DOHH2 (cell line): ENCODE data around the gene SRXN1.

Experiments
- H3F3A ChIP-seq: fragments of 200-600 bp; sonication (generic), shearing (Covaris generic); 2 replicates; pipeline ENCODE4 v1.6.0; 2016; ENCODE audit warnings: antibody characterized with exemption, mild to moderate bottlenecking; ENCODE audit not compliant: control insufficient read depth, insufficient read depth
- H3K27ac ChIP-seq: fragments of 200-600 bp; sonication (generic); 2 replicates; pipeline ENCODE4 v1.5.1; 2014; ENCODE audit warnings: low read depth, mild to moderate bottlenecking, low read length, moderate library complexity
- H3K27me3 ChIP-seq: fragments of 200-600 bp; sonication (generic); 2 replicates; pipeline ENCODE4 v1.6.1; 2014; ENCODE audit warnings: mild to moderate bottlenecking, low read length, mixed read lengths; ENCODE audit not compliant: control insufficient read depth
- H3K36me3 ChIP-seq: fragments of 200-600 bp; sonication (generic); 2 replicates; pipeline ENCODE4 v1.6.1; 2014; ENCODE audit warnings: mild to moderate bottlenecking, low read length, moderate library complexity, mixed read lengths; ENCODE audit not compliant: control insufficient read depth
- H3K4me1 ChIP-seq: fragments of 200-600 bp; sonication (generic); 2 replicates; pipeline ENCODE4 v1.6.1; 2014; ENCODE audit warnings: mild to moderate bottlenecking, low read length, mixed read lengths; ENCODE audit not compliant: control insufficient read depth
- H3K4me2 ChIP-seq: fragments of 200-600 bp; sonication (generic); 2 replicates; pipeline ENCODE4 v1.6.0; 2014; ENCODE audit warnings: mild to moderate bottlenecking, low read length, moderate library complexity
- H3K4me3 ChIP-seq: fragments of 200-600 bp; sonication (generic); 2 replicates; pipeline ENCODE4 v1.5.1; 2014; ENCODE audit warnings: mild to moderate bottlenecking, low read length, mixed read lengths
- H3K79me2 ChIP-seq: fragments of 200-600 bp; sonication (generic); 2 replicates; pipeline ENCODE4 v1.6.1; 2014; ENCODE audit warnings: mild to moderate bottlenecking, low read length, mixed read lengths; ENCODE audit not compliant: control insufficient read depth
- H3K9me2 ChIP-seq: fragments of 200-600 bp; sonication (generic); replicated peaks from 2 replicates; pipeline ENCODE4 v1.6.1; 2014; ENCODE audit warnings: mild to moderate bottlenecking, low read length, mixed read lengths; ENCODE audit not compliant: control insufficient read depth
- H3K9me3 ChIP-seq: fragments of 200-600 bp; sonication (generic); 2 replicates; pipeline ENCODE4 v1.6.1; 2014; ENCODE audit warnings: antibody characterized with exemption, low read length, mixed read lengths; ENCODE audit not compliant: control insufficient read depth, insufficient read depth
- H4K20me1 ChIP-seq: fragments of 200-600 bp; sonication (generic); 2 replicates; pipeline ENCODE4 v1.6.0; 2014; ENCODE audit warnings: low read depth, mild to moderate bottlenecking, antibody characterized with exemption, low read length, moderate library complexity; ENCODE audit not compliant: control insufficient read depth, insufficient read depth
- CTCF ChIP-seq: fragments of 200-600 bp; sonication (generic); IDR thresholded peaks from one replicate; pipeline ENCODE4 v1.5.1; 2014; ENCODE audit warnings: antibody characterized with exemption, mild to moderate bottlenecking, low read depth, low read length; ENCODE audit not compliant: poor library complexity, severe bottlenecking
- EZH2phosphoT487 ChIP-seq: fragments of 200-600 bp; sonication (generic); IDR thresholded peaks from 2 replicates; pipeline ENCODE4 v1.6.1; 2017; ENCODE audit warnings: borderline replicate concordance, mild to moderate bottlenecking, antibody characterized with exemption, low read length, moderate library complexity, mixed read lengths

The SRXN1 gene

GRCh38 chr20:607476-607875 is 45.5 kb downstream of the SRXN1 start:
- no peak overlapping the region for H3K27ac ChIP-seq
- H3K36me3 ChIP-seq = no peaks in the 10 kb centered on the region
- H3K4me2 ChIP-seq = no peak overlapping the region
- H3K27me3 ChIP-seq = peaks cover 15% of the 10 kb centered on the region
- no peaks in the 10 kb centered on the region for H3K9me3 ChIP-seq
- no peaks in the 10 kb centered on the region for H3K79me2 ChIP-seq
- H4K20me1 ChIP-seq = no peaks in the 10 kb centered on the region
- no peak overlapping the region for H3K4me3 ChIP-seq
- H3F3A ChIP-seq = no peaks in the 10 kb centered on the region
- no peak for TF ChIP-seq CTCF
- H3K9me2 ChIP-seq = no peaks in the 10 kb centered on the region
- no peaks in the 10 kb centered on the region for H3K4me1 ChIP-seq

- Histone ChIP-seq H3K4me2 (no peak overlapping the region), H3K4me1 (no peaks in the 10 kb centered on the region), H3K9me2 (no peaks in the 10 kb centered on the region), H3K9me3 (no peaks in the 10 kb centered on the region), H4K20me1 (no peaks in the 10 kb centered on the region), H3K27me3 (no peaks in the 10 kb centered on the region), H3K36me3 (no peaks in the 10 kb centered on the region), H3F3A (no peaks in the 10 kb centered on the region), H3K27ac (no peak overlapping the region), H3K79me2 (no peaks in the 10 kb centered on the region), H3K4me3 (no peak overlapping the region)
- TF ChIP-seq EZH2phosphoT487 = no peak
- TF ChIP-seq CTCF = no peak
Observed at GRCh38 chr20:605237-605636, 47.8 kb downstream of the SRXN1 start.

- H4K20me1 ChIP-seq = no peaks in the 10 kb centered on the region
- no peak overlapping the region for H3K4me2 ChIP-seq
Observed at GRCh38 chr20:603116-603640, 49.8 kb downstream of the SRXN1 start.

More at GRCh38 chr20:603116-603640, 49.8 kb downstream of the SRXN1 start:
- H3K36me3 ChIP-seq = no peaks in the 10 kb centered on the region
- H3K4me3 ChIP-seq = no peak overlapping the region
- H3K9me2 ChIP-seq = no peaks in the 10 kb centered on the region
- H3K79me2 ChIP-seq = no peaks in the 10 kb centered on the region
- H3K9me3 ChIP-seq = no peaks in the 10 kb centered on the region
- H3K4me1 ChIP-seq = no peaks in the 10 kb centered on the region
- no peaks in the 10 kb centered on the region for H3K27me3 ChIP-seq
- H3K27ac ChIP-seq = no peak overlapping the region
- H3F3A ChIP-seq = no peaks in the 10 kb centered on the region
- TF ChIP-seq CTCF = no peak
- no peak for TF ChIP-seq EZH2phosphoT487
